ENCODE results near the gene HSPA12B. TPM values are rescaled to one million over a fixed set of nuclear protein-coding genes. Genes with fewer than 3 reads are reported as not detected.

The HSPA12B gene
- total RNA-seq, 1 donor from 2014 or later, result 1.2 TPM

DNA sequence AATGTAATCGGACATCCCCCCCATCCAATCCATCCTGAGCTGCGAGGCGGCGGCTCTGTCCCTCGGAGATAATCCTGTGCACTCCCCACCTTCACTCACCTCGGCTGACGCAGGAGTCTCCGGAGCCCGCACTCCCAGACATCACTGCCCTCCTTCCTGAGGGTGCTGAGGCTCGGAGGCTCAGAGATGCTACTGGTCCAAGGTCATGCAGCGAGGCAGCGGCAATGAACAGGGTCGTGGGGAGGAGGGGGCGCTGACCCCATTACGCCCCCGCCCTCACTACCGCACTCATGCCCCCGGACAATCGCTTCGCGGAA is 34.6 kb downstream of the HSPA12B start:
- ATAC-seq, result peak; percentile 13

- ATAC-seq, result peak; percentile 97
Measured at GRCh38 chr20:3767427-3768341, 35.2 kb downstream of the HSPA12B start, which contains the start of gene ADISSP. ADISSP (minus strand) TSS chr20:3767753; CDS start chr20:3760100, 7,653 bp downstream.

DNA sequence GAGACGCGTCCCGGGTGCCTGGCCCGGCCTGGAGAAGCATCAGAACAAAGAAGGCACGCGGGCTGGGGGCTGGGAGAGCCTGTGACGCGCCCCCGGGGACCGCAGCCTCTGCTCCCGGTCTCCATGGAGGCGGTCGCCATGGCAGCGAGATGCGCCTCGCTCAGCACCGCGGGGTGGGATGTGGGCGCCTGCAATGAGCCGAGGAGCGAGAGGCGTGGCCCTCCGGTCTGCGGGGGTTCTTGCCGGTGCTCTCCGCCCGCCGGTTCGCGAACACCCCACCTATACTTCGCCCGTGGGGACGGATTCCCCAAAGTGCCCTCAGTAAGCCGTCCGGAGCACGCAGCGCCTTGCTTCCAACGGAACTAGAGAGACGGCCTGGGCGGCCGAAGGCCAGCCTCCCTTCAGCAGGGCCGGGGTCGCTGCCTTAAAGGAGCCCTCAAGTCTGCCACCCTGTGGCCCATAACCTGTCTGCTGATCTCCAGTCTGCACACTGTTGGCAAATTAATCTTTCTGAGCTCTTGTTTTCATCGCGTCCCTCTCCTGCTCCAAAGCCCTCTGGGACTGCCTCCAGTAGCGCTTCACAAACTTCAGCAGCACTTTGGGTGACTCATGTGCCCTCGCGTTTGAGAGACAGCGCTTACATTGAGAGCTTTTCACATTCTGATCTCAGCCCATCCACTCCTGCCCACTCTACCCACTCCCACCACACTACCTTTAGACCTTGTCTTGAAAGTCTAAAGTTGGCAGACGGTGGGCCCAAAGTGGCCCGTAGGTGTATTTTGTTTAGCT is 36.1 kb downstream of the HSPA12B start:
- ATAC-seq, result peak; percentile 54

GRCh38 chr20:3771552-3772058 is 39.1 kb downstream of the HSPA12B start:
- no peak for ATAC-seq

GRCh38 chr20:3775457-3776108 is 43.1 kb downstream of the HSPA12B start:
- no peak for ATAC-seq

- ATAC-seq, result no peak
Measured at GRCh38 chr20:3777381-3777715, 44.9 kb downstream of the HSPA12B start.

- peak; percentile 45 for ATAC-seq
Measured at GRCh38 chr20:3777716-3778629, 45.5 kb downstream of the HSPA12B start.

DNA sequence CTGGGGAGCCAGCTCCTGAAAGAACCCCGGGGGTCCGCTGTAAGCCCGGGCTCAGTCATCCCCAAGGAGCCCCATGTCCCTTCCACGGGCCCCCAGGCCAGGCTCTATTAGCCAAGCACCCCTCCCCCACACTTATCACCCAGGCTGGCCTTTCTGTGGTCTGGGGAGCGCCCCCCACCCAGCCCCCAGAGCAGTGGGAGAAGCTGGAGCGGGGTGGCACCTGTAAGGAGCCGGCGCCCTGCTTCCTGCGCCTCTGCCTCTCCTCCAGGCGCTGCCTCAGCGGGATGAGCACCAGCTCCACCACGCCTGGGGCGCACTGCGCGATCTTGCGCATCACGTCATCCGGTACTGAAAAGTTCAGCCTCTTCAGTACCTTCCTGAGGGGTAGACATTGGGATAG is 46.5 kb downstream of the HSPA12B start:
- ATAC-seq, result no peak

DNA sequence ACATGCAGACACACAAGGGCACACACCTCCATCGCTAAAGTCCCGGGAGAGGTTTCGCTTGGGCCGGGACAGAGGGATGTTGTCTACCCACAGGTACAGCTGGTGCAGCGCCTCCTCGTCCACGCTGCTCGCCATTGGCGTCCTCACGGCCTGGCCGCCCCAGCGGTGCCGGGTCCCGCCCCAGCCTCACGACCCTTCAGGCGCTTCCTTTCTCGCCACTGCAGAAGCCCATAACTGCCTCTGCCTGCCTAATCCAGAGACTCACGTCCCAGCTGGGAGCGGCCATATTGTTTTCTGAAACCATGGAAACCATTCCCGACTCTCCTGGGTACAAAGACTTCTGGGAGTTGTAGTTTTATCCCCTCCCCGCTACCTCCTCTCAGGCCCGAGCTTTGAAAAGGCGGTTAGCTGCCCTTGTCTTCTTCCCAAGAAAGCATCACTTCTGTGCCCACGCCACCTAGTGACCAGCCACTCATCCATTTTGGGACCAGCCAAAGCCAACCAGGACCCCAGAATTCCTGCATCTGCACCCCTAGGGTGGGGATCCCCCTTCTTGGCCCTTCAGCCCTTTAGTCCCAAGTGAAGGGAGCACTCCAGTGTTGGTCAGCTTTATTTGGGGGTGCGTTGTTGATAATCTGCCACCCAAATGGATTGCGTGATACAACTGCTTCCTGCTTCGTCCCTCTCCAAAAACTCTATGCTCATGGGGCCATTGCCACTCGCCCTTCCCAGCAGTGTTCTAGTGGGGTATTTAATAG is 48.8 kb downstream of the HSPA12B start, which contains the start of gene SPEF1:
Gene SPEF1, minus strand, starts transcription at position 296 of the 758 bp plus-strand sequence. Its CDS starts 161 bp downstream, at position 135.
- peak; percentile 62 for ATAC-seq

DNA sequence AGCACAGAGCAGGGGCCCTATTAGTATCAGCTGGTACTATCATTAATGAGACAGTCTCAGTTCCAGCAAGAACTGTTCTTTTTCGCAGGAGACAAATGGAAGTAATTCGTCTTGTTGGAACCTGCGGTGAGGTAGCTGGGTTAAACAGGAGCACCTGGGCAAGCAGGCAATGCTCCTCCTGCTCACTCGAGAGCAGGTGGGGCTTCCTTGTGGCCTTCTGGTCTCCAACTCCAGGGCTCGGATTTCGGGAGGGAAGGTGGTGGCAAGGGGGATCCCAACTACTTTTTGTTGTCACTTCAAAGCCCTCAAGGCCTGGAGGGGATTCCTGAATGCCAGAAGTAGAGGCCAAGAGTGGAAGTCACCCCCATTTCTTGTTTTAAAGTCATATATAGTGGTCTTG is 50.1 kb downstream of the HSPA12B start:
- ATAC-seq, result no peak

- ATAC-seq, result peak; percentile 7
Measured at GRCh38 chr20:3783068-3783489, 50.6 kb downstream of the HSPA12B start.

GRCh38 chr20:3783511-3784195 is 51.2 kb downstream of the HSPA12B start:
- ATAC-seq, result no peak

GRCh38 chr20:3784216-3784853 is 51.9 kb downstream of the HSPA12B start:
- no peak for ATAC-seq

GRCh38 chr20:3784863-3785239 is 52.4 kb downstream of the HSPA12B start:
- no peak for ATAC-seq

GRCh38 chr20:3785240-3786125 is 53.0 kb downstream of the HSPA12B start:
- peak; percentile 23 for ATAC-seq

GRCh38 chr20:3786126-3786484 is 53.6 kb downstream of the HSPA12B start:
- ATAC-seq, result peak; percentile 14

DNA sequence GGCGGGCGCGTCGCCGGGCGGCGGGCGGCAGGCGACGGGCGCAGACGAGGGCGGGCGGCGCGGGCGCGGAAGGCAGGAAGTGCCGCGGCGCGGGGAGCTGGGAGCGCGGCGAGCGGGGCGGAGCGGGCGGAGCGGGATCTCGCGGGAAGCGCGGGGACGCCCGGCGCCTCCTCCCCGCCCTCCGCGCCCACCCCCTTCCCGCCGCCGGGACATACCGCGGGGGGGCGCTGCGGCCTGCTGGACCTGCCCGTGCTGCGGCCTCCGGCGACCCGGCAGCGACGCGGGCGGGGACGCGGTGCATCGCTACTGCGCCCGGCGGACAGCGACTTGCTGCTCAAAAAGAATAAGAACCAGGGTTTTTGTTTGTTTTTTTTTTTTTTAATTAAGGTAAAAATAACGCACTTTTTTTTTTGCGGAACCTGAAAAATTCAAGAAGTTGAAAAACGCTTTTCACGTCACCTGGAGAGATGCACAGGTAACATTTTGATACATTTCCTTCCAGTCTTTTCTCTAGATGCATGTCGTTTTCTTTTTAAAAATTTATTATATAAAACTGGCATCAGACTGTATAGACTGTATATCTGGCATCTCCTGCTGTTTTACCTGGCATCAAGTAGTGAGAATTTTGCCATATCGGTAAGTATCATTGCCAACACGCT is 54.3 kb downstream of the HSPA12B start, which contains the start of gene CENPB:
Gene CENPB, minus strand, starts transcription at position 76 of the 659 bp plus-strand sequence. CDS start 257 bp downstream, outside the sequence.
- ATAC-seq, result peak; percentile 89
